ENCODE data around the gene CRYBG1.

CRYBG1 gene

GRCh38 chr6:106533054-106533453 lies 172.5 kb downstream of the CRYBG1 start:
- Histone ChIP-seq H3K4me3 (replicated peaks; ENCODE audit: low read depth, low read length) (no peak overlapping the region), H3K36me3 (ENCODE audit: control insufficient read depth, insufficient read depth, low read length) (peaks cover 14% of the 10 kb centered on the region), H3K27me3 (replicated peaks; ENCODE audit: control insufficient read depth, insufficient read depth, low read length) (no peaks in the 10 kb centered on the region)
- DNase-seq (ENCODE audit: extremely low read depth, insufficient read length), result no peak
- no peak for TF ChIP-seq CTCF (IDR thresholded peaks at IDR 0.05; ENCODE audit: insufficient read depth, low read length, poor library complexity, severe bottlenecking)

- peaks cover 21% of the 10 kb centered on the region for H3K36me3 ChIP-seq (ENCODE audit: control insufficient read depth, insufficient read depth, low read length)
- no peaks in the 10 kb centered on the region for H3K27me3 ChIP-seq (replicated peaks; ENCODE audit: control insufficient read depth, insufficient read depth, low read length)
- no peak for DNase-seq (ENCODE audit: extremely low read depth, insufficient read length)
- no peak overlapping the region for H3K4me3 ChIP-seq (replicated peaks; ENCODE audit: low read depth, low read length)
- TF ChIP-seq CTCF (IDR thresholded peaks at IDR 0.05; ENCODE audit: insufficient read depth, low read length, poor library complexity, severe bottlenecking), result no peak
Measured at GRCh38 chr6:106534004-106534403, 173.5 kb downstream of the CRYBG1 start.

- TF ChIP-seq CTCF (IDR thresholded peaks at IDR 0.05; ENCODE audit: insufficient read depth, low read length, poor library complexity, severe bottlenecking), result no peak
- Histone ChIP-seq H3K27me3 (replicated peaks; ENCODE audit: control insufficient read depth, insufficient read depth, low read length) (no peaks in the 10 kb centered on the region), H3K4me3 (replicated peaks; ENCODE audit: low read depth, low read length) (no peak overlapping the region), H3K36me3 (ENCODE audit: control insufficient read depth, insufficient read depth, low read length) (peaks cover 20% of the 10 kb centered on the region)
- DNase-seq (ENCODE audit: extremely low read depth, insufficient read length), result no peak
Measured at GRCh38 chr6:106534564-106534982, 174.1 kb downstream of the CRYBG1 start.

GRCh38 chr6:106535012-106535411 lies 174.5 kb downstream of the CRYBG1 start:
- no peak overlapping the region for H3K4me3 ChIP-seq (replicated peaks; ENCODE audit: low read depth, low read length)

DNA sequence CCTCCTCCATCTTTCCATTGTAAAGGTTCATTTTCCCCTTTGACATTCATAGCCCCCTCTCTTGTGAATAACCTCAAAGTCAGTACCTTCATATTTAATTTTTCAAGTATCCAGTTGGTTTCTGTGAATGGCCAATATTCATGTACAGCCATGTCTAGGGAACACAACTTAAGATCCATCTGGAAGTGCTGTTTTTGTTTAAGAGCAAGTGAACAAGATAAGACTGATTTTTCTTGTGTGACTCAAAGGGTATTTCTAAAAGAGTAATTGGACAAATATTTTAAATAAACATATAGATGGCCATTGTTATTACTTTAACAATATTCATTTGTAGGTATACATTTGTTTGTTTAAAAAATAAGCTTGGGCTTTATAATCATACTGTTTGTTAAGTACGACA lies 175.8 kb downstream of the CRYBG1 start:
- Histone ChIP-seq H3K36me3 (ENCODE audit: control insufficient read depth, insufficient read depth, low read length) (peaks cover 19% of the 10 kb centered on the region), H3K27me3 (replicated peaks; ENCODE audit: control insufficient read depth, insufficient read depth, low read length) (no peaks in the 10 kb centered on the region), H3K4me3 (replicated peaks; ENCODE audit: low read depth, low read length) (no peak overlapping the region)
- no peak for DNase-seq (ENCODE audit: extremely low read depth, insufficient read length)
- TF ChIP-seq CTCF (IDR thresholded peaks at IDR 0.05; ENCODE audit: insufficient read depth, low read length, poor library complexity, severe bottlenecking), result no peak

More at GRCh38 chr6:106535012-106535411, 174.5 kb downstream of the CRYBG1 start:
- DNase-seq (ENCODE audit: extremely low read depth, insufficient read length), result no peak
- TF ChIP-seq CTCF (IDR thresholded peaks at IDR 0.05; ENCODE audit: insufficient read depth, low read length, poor library complexity, severe bottlenecking), result no peak
- H3K36me3 ChIP-seq (ENCODE audit: control insufficient read depth, insufficient read depth, low read length), result peaks cover 20% of the 10 kb centered on the region
- H3K27me3 ChIP-seq (replicated peaks; ENCODE audit: control insufficient read depth, insufficient read depth, low read length), result no peaks in the 10 kb centered on the region

DNA sequence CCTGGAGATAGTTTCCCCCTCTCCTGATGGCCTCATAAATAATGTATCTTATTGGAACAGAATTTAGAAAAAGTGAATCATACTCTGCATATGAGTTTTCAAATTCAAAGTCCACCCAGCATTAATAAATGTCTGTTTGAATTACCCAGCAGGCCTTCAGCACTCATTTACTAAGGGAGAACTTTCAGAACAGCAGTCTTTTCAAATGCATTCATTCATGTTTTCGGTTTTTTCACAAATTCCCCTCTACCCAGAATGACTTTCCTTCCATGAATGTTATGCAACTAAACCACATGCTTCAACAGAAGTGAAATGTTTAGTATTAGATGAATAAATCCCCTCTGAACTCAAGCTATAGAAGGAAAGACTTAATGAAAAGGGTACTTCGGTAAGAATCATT lies 176.3 kb downstream of the CRYBG1 start:
- no peak for TF ChIP-seq CTCF (IDR thresholded peaks at IDR 0.05; ENCODE audit: insufficient read depth, low read length, poor library complexity, severe bottlenecking)
- no peak for DNase-seq (ENCODE audit: extremely low read depth, insufficient read length)
- H3K27me3 ChIP-seq (replicated peaks; ENCODE audit: control insufficient read depth, insufficient read depth, low read length), result no peaks in the 10 kb centered on the region
- H3K4me3 ChIP-seq (replicated peaks; ENCODE audit: low read depth, low read length), result no peak overlapping the region
- peaks cover 18% of the 10 kb centered on the region for H3K36me3 ChIP-seq (ENCODE audit: control insufficient read depth, insufficient read depth, low read length)

All from GM06990 (cell line).